Heart left ventricle (tissue), 13 donors: ENCODE data around the gene KIFAP3.
"Not testable (repeated sequence)": the region's sequence is repeated elsewhere in the genome, so short reads cannot be mapped to it uniquely, and the experiment has no call there.

Experiments used
- POLR2A ChIP-seq, 2 donors: fragments of 450-650 bp; IDR thresholded peaks; one replicate each; pipeline ENCODE4 v1.6.1; 2017; ENCODE audit warnings: antibody characterized with exemption in 2 of 2, mild to moderate bottlenecking in 2 of 2, moderate library complexity in 2 of 2
- TF ChIP-seq, protein P1 (sequence below), 12 donors: fragments of 200-600 bp; sonication (generic) in 4 of 12; IDR thresholded peaks; one replicate each; pipeline versions ENCODE4 v1.5.0 to v1.8.0; 2018 to 2022; ENCODE audit warnings: antibody characterized with exemption in 12 of 12, mild to moderate bottlenecking in 5 of 12
- donor health status: ischemic (EF 13 %, LVEDD 7.1; RV severe dilation, severe dysfunction).
- donor health status: DM: no; HTN: yes; CAD: no.
- donor health status: DM: no; HTN: no; CAD: no.
- donor health status: ischemic (EF 25% LVEDD 6.9; RV normal size, moderate dysfunction).
- donor health status: ischemic (EF 25% LVEDD 5.7; RV mildly dilated, moderate dysfunction).
- donor health status: ischemic (EF 35%, LVEDD 5.7; RV mildly dilated, moderate dysfunction).
- donor health status: nonischemic (EF 11% LVEDD 7.7; RV severe dilation, severe dysfunction).
- donor health status: DM: yes; HTN: yes; CAD: no.
- donor health status: PGD.
- donor health status: ischemic (EF 29% LVEDD 5.4; RV normal size, mild dysfunction).
- donor health status: nonischemic (EF 23%, LVEDD 6.1; RV moderate dilation, normal function).

GRCh38 chr1:170113140-170113539 lies 38.6 kb upstream of the KIFAP3 start:
- TF ChIP-seq, protein P1, sequence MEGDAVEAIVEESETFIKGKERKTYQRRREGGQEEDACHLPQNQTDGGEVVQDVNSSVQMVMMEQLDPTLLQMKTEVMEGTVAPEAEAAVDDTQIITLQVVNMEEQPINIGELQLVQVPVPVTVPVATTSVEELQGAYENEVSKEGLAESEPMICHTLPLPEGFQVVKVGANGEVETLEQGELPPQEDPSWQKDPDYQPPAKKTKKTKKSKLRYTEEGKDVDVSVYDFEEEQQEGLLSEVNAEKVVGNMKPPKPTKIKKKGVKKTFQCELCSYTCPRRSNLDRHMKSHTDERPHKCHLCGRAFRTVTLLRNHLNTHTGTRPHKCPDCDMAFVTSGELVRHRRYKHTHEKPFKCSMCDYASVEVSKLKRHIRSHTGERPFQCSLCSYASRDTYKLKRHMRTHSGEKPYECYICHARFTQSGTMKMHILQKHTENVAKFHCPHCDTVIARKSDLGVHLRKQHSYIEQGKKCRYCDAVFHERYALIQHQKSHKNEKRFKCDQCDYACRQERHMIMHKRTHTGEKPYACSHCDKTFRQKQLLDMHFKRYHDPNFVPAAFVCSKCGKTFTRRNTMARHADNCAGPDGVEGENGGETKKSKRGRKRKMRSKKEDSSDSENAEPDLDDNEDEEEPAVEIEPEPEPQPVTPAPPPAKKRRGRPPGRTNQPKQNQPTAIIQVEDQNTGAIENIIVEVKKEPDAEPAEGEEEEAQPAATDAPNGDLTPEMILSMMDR (IDR thresholded peaks at IDR 0.05), result not testable (repeated sequence)
- TF ChIP-seq POLR2A (IDR thresholded peaks at IDR 0.05), result not testable (repeated sequence)
